Measurements from ENCODE around the gene ACCS. TPM values are rescaled to one million over a fixed set of nuclear protein-coding genes. Genes with fewer than 3 reads are reported as not detected.
A peak's percentile ranks its signal among the peaks of the same experiment; 100 is the strongest.

The ACCS gene
- total RNA-seq, 1 donor from 2014 or later: 3.8 TPM

DNA sequence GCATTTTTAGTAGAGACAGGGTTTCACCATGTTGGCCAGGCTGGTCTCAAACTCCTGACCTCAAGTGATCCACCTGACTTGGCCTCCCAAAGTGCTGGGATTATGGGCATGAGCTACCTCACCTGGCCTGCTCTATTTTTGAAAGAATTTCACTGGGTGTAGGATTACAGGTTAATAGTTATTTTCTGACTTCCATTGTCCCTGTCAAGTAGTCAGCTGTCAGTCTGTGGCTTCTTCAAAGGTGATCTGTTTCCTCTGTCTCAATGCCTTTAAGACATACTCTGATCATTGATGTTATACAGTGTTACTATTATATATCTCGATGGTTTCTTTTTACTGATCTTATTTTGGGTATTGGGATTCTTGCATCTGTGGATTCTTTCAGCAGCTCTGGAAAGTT is 19.3 kb downstream of the ACCS start:
- no peak for TF ChIP-seq CTCF (conservative IDR thresholded peaks at IDR 0.05; ENCODE audit: low read depth, low read length)
- DNase-seq (ENCODE audit: low read depth): no peak
- no peak overlapping the region for H3K4me3 ChIP-seq (ENCODE audit: low read depth, low read length)

- no peak for TF ChIP-seq CTCF (conservative IDR thresholded peaks at IDR 0.05; ENCODE audit: low read depth, low read length)
- no peak overlapping the region for H3K4me3 ChIP-seq (ENCODE audit: low read depth, low read length)
- no peak for DNase-seq (ENCODE audit: low read depth)
Observed at GRCh38 chr11:44088377-44088776, 22.3 kb downstream of the ACCS start.

DNA sequence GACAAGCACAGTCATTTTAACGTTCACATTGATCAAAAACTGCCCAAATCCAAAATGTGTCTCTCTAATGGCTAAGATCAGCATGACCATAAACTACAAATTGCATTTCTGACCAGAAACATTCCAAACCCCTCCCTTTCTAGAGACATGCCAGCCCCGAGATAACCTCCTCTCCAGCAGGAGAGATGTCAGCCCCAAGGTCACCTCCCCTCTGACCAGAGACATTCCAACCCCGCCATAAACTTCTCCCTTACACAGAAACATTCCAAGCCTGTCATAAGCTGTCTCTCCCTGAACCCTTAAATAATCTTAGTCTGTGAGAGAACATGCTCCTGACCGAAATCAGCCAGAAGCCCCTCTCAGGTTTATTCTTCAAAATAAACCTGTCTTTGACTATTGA is 22.8 kb downstream of the ACCS start:
- no peak overlapping the region for H3K4me3 ChIP-seq (ENCODE audit: low read depth, low read length)
- TF ChIP-seq CTCF (conservative IDR thresholded peaks at IDR 0.05; ENCODE audit: low read depth, low read length): no peak
- DNase-seq (ENCODE audit: low read depth): no peak

DNA sequence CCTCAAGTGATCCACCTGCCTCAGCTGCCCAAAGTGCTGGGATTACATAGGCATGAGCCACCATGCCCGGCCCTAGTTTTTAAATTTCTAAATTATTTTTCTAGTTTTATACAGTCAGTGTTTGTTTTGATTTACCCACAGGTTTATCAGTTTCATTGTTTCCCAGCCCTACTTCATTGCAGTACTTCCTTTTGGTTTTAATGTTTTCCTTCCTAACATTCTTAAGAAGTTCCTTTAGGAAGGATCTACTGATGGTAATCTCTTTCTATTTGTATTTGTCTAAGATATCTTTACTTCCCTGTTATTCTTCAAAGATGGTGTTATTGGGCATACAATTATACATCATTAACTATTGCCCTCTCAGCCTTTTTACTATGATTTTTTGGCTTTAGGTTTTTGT is 24.5 kb downstream of the ACCS start:
- H3K4me3 ChIP-seq (ENCODE audit: low read depth, low read length): no peak overlapping the region
- DNase-seq (ENCODE audit: low read depth): no peak
- no peak for TF ChIP-seq CTCF (conservative IDR thresholded peaks at IDR 0.05; ENCODE audit: low read depth, low read length)

- peak; percentile 87 for TF ChIP-seq CTCF (conservative IDR thresholded peaks at IDR 0.05; ENCODE audit: low read depth, low read length)
- H3K4me3 ChIP-seq (ENCODE audit: low read depth, low read length): no peak overlapping the region
- no peak for DNase-seq (ENCODE audit: low read depth)
Observed at GRCh38 chr11:44094260-44094868, 28.3 kb downstream of the ACCS start.

DNA sequence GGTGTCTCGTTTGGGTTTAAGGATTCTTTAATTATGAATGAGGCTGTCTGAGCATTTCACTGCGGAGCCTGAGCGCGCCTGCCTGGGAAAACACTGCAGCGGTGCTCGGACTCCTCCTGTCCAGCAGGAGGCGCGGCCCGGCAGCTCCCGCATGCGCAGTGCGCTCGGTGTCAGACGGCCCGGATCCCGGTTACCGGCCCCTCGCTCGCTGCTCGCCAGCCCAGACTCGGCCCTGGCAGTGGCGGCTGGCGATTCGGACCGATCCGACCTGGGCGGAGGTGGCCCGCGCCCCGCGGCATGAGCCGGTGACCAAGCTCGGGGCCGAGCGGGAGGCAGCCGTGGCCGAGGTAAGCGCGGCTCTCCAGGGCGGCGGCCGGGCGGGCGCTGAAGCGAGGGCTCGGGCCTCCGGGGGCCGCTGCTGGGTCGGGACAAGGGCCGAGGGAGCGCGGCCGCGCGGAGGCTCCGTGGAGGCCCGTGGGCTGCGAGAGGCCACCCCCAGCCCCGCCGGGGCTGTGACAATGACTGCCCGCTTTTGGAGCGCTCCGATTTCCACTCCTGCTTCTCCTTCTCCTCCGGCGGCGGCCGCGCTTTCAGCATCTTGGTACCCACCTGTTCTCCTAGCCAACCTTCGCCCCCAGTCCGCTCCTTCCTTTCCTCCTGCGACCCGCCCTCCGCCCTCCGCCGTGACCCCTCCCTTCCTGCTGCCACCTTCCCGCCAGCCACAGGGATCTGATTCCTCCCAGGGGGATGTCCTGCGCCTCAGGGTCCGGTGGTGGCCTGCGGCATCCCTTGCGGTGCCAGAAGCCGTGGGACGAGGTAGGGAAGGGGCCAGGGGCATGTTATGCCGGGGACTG is 29.7 kb downstream of the ACCS start, which contains the start of gene EXT2:
Gene EXT2 (plus strand): TSS at position 173 of the 854 bp plus-strand sequence. CDS start 12,035 bp downstream, outside the sequence.
- H3K4me3 ChIP-seq (ENCODE audit: low read depth, low read length): peak within 1 kb of the TSS; percentile 88
- DNase-seq (ENCODE audit: low read depth): no peak
- peak; percentile 78 for TF ChIP-seq CTCF (conservative IDR thresholded peaks at IDR 0.05; ENCODE audit: low read depth, low read length)

Data from epithelial cell of proximal tubule (primary cell).